ENCODE measurements around the gene SORCS2.
A peak's percentile ranks its signal among the peaks of the same experiment; 100 is the strongest.

SORCS2 gene

DNA sequence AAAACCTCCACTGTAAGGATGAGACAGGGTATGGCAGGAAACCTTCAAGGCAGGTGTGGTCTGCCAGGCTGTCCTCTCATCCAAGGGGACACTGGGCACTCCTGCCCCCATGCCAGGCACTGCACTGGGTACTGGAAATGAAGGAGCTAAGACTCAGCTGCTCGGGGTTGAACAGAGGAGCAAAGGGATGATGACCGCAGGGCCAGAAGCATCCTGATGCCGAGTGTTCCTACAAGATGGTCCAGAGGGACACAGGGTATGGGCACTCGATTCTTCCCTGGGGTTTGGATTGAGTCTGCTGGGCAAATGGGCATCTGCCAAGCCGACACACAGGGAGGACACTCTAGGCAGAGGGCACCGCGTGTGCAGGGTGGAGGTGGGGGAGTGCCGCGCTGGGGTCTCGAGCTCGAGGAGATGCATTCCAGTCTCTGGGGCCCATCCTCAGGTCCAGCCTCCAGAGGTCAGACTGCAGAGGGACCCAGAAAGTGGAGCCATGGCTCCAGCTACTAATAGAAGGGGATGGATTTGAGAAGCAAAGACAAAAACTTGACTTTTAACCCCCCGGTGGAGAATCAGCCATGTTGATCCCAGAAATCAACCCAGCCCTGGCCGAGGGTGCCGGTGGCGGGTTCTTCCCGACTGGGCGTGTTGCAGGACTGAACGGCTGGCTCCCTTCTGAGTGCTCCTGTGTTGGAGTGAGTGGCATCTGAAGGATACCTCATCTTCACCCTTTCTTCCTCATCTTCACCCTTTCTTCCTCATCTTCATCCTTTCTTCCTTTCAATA, 500.3 kb downstream of the SORCS2 start:
- DNase-seq (no peak), ATAC-seq (no peak)
- no peaks in the 10 kb centered on the region for H3K9me3 Mint-ChIP-seq
- no peak overlapping the region for H3K4me3 Mint-ChIP-seq
- no peak overlapping the region for H3K27ac Mint-ChIP-seq
- H3K4me1 Mint-ChIP-seq: no peaks in the 10 kb centered on the region
- peaks cover 8% of the 10 kb centered on the region for H3K27me3 Mint-ChIP-seq

DNA sequence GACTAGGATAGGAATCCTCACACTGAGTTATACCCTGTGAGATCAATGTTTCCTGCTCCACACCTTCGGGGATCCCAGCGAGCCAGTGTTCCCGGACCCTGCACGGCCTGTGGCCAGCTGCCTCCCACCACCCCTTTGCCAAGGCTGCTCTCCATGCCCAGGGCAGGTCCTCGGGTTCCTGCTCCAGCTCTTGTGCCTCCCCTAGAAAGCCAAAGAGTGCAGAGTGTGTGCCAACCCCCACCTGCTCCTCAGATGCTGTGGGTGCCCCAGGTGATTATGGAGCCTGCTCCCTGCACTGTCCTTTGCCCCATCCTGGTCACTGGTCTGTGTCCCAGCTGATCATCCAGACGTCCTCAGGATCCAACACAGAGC, 500.9 kb downstream of the SORCS2 start:
- Mint-ChIP-seq H3K4me1 (no peaks in the 10 kb centered on the region), H3K9me3 (no peaks in the 10 kb centered on the region), H3K27me3 (peaks cover 11% of the 10 kb centered on the region), H3K4me3 (no peak overlapping the region), H3K27ac (no peak overlapping the region)
- DNase-seq (no peak), ATAC-seq (peak; percentile 11)

GRCh38 chr4:7693711-7694110, 501.4 kb downstream of the SORCS2 start:
- Mint-ChIP-seq H3K4me1 (no peaks in the 10 kb centered on the region), H3K27me3 (peaks cover 16% of the 10 kb centered on the region), H3K9me3 (no peaks in the 10 kb centered on the region), H3K27ac (no peak overlapping the region), H3K4me3 (no peak overlapping the region)
- ATAC-seq (peak; percentile 19), DNase-seq (no peak)

GRCh38 chr4:7694324-7694723, 502.0 kb downstream of the SORCS2 start:
- Mint-ChIP-seq H3K27me3 (peaks cover 22% of the 10 kb centered on the region), H3K9me3 (no peaks in the 10 kb centered on the region), H3K27ac (no peak overlapping the region), H3K4me3 (no peak overlapping the region), H3K4me1 (no peaks in the 10 kb centered on the region)
- no peak for DNase-seq
- no peak for ATAC-seq

DNA sequence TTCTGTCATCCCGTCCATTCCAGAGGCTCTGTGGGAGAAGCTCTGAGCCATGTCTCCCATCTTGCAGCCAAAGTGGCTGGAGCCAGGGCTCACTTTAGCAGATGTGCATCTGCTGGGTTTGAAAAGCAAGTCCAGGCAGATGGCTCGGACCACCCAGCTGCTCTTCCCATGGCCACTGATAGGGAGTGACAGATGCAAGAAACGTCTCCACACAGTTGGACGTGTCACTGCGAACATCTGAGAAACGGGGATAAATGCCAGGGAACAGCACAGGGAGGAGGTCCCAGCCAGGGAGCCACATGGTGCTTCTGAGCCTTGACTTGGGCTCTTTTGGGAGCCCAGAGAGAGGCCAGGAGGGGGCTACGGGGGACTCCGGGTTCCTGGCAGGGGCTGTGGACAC, 505.0 kb downstream of the SORCS2 start:
- H3K4me1 Mint-ChIP-seq: no peaks in the 10 kb centered on the region
- no peak for DNase-seq
- H3K27me3 Mint-ChIP-seq: peaks cover 34% of the 10 kb centered on the region
- H3K4me3 Mint-ChIP-seq: no peak overlapping the region
- no peak for ATAC-seq
- no peaks in the 10 kb centered on the region for H3K9me3 Mint-ChIP-seq
- peak overlapping the region; percentile 46 to 80 for H3K27ac Mint-ChIP-seq

DNA sequence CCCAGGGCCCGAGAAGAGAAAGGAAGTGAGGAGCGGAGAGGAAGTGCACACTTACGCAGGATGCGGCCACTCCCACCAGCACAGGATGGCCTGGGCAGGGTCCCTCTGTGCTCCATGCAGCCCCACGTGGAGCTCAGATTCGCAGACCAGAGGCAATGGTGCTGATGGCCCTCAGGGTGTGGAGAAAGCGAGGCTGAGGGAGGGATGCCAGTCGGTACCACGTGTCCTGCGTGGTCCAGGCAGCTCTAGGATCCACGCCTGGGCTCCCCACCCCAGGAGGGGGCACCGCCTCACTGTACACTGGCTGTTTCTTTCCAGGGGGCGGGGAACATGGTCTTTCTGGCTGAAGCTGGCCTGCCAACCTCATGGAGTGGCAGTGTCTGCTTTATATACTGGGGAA, 505.5 kb downstream of the SORCS2 start:
- H3K27ac Mint-ChIP-seq: no peak overlapping the region
- peaks cover 34% of the 10 kb centered on the region for H3K27me3 Mint-ChIP-seq
- no peaks in the 10 kb centered on the region for H3K9me3 Mint-ChIP-seq
- ATAC-seq: no peak
- no peak overlapping the region for H3K4me3 Mint-ChIP-seq
- DNase-seq: no peak
- H3K4me1 Mint-ChIP-seq: peaks cover 3% of the 10 kb centered on the region

GRCh38 chr4:7698584-7698983, 506.2 kb downstream of the SORCS2 start:
- H3K27me3 Mint-ChIP-seq: peaks cover 34% of the 10 kb centered on the region
- H3K27ac Mint-ChIP-seq: peak overlapping the region in 1 of 2 donors; percentile 21
- H3K4me1 Mint-ChIP-seq: peaks cover 10% of the 10 kb centered on the region
- no peak for ATAC-seq
- H3K9me3 Mint-ChIP-seq: no peaks in the 10 kb centered on the region
- no peak for DNase-seq
- H3K4me3 Mint-ChIP-seq: no peak overlapping the region

- H3K4me3 Mint-ChIP-seq: no peak overlapping the region
- ATAC-seq: no peak
- H3K27ac Mint-ChIP-seq: no peak overlapping the region
- peaks cover 34% of the 10 kb centered on the region for H3K27me3 Mint-ChIP-seq
- no peaks in the 10 kb centered on the region for H3K9me3 Mint-ChIP-seq
- no peak for DNase-seq
- peaks cover 11% of the 10 kb centered on the region for H3K4me1 Mint-ChIP-seq
These were observed 506.7 kb downstream of the SORCS2 start for GRCh38 chr4:7699031-7699430.

GRCh38 chr4:7699825-7700224, 507.5 kb downstream of the SORCS2 start:
- DNase-seq: no peak
- H3K4me1 Mint-ChIP-seq: peaks cover 11% of the 10 kb centered on the region
- ATAC-seq: no peak
- no peak overlapping the region for H3K4me3 Mint-ChIP-seq
- H3K9me3 Mint-ChIP-seq: no peaks in the 10 kb centered on the region
- peaks cover 34% of the 10 kb centered on the region for H3K27me3 Mint-ChIP-seq
- H3K27ac Mint-ChIP-seq: peak overlapping the region; percentile 76 to 89

- peak overlapping the region in 1 of 2 donors; percentile 16 for H3K27ac Mint-ChIP-seq
- H3K4me1 Mint-ChIP-seq: peaks cover 11% of the 10 kb centered on the region
- no peak overlapping the region for H3K4me3 Mint-ChIP-seq
- H3K9me3 Mint-ChIP-seq: no peaks in the 10 kb centered on the region
- DNase-seq (no peak), ATAC-seq (no peak)
- H3K27me3 Mint-ChIP-seq: peaks cover 34% of the 10 kb centered on the region
These were observed 508.3 kb downstream of the SORCS2 start for GRCh38 chr4:7700665-7701064.

DNA sequence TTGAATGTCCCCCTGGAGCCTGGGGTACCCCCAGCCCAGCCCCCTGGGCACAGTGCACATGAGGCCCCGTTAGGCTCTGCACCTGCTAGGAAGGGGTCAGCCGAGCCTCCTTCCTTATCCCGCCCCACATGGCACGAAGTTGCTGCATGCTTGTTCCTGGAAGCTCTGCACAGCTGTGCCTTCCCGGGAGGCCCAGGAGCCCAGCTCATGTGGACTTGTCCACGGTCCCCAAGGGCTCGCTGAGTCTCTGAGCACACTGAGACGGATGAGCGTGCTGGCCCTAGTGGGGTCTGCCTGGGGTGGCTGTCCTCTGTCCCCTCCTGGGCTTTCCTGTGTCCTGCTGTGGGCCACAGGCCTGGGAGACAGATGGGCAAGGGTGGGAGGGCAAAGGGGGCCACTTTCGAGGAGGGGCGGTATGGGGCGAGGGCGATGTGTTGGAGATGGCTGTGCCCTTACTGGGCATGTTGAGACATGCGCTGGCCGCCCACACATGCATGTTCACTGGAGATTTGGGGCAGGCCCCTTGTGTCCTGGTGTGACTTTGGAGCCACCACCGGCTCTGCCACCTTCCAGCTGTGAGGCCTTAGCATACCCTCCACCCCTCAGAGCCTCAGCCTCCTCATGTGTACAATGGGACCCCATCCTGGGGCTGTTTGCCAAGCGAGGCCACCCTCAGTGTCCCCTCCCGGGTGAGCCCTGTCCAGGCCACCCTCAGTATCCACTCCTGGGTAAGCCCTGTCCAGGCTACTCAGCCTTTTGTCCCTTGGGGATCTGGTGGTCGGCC, 509.7 kb downstream of the SORCS2 start:
- ATAC-seq (peak; percentile 42), DNase-seq (peak in 1 of 2 donors; percentile 18)
- Mint-ChIP-seq H3K4me3 (no peak overlapping the region), H3K4me1 (peaks cover 11% of the 10 kb centered on the region), H3K27me3 (peaks cover 32% of the 10 kb centered on the region), H3K27ac (peak overlapping the region; percentile 74 to 93), H3K9me3 (no peaks in the 10 kb centered on the region)

- Mint-ChIP-seq H3K4me1 (peaks cover 11% of the 10 kb centered on the region), H3K27me3 (peaks cover 18% of the 10 kb centered on the region), H3K4me3 (no peak overlapping the region), H3K27ac (peak overlapping the region in 1 of 2 donors; percentile 72), H3K9me3 (no peaks in the 10 kb centered on the region)
- ATAC-seq (no peak), DNase-seq (no peak)
These were observed 511.4 kb downstream of the SORCS2 start for GRCh38 chr4:7703688-7704087.

DNA sequence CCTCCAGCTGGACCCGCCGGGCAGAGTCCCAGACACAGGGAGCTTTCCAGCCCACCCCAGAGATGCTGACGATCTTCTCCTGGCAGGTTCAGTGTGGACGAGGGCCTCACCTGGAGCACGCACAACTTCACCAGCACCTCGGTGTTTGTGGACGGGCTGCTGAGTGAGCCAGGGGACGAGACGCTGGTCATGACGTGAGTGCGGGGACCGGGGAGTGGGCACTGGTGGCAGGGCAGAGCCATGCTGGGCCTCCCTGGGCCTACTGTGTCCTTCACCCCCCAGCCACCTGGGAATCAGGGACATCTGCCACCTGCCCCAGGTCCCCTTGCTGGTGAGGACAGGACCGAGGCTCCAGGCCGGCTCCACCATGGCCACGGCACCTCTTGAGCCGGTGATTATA, 511.8 kb downstream of the SORCS2 start:
- no peak overlapping the region for H3K4me3 Mint-ChIP-seq
- DNase-seq: no peak

DNA sequence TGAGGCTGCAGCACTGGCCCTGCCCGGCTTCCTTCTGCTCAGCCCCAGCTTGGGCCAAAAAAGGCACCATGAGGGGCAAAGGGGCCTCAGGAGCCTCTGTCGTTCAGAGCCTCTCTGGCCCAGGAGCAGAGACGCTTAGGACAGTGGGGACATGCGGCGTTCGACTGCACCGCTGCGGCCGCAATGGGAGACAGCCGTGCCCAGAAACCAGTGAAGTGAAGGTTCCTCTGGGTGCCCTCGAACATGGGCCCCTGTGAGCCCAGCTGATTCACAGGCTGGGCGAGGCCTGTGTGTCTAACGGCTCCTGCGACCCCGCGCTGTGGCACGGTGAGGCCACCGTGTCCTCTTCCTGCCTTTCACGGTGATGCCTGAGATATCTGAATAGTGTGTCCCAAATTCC, 512.3 kb downstream of the SORCS2 start:
- Mint-ChIP-seq H3K9me3 (no peaks in the 10 kb centered on the region), H3K4me1 (peaks cover 11% of the 10 kb centered on the region), H3K27ac (no peak overlapping the region), H3K4me3 (no peak overlapping the region), H3K27me3 (peaks cover 8% of the 10 kb centered on the region)
- DNase-seq: no peak
- ATAC-seq: no peak

More for the DNA sequence above, 511.8 kb downstream of the SORCS2 start:
- peaks cover 14% of the 10 kb centered on the region for H3K27me3 Mint-ChIP-seq
- peaks cover 11% of the 10 kb centered on the region for H3K4me1 Mint-ChIP-seq
- H3K9me3 Mint-ChIP-seq: no peaks in the 10 kb centered on the region
- no peak overlapping the region for H3K27ac Mint-ChIP-seq
- no peak for ATAC-seq

DNA sequence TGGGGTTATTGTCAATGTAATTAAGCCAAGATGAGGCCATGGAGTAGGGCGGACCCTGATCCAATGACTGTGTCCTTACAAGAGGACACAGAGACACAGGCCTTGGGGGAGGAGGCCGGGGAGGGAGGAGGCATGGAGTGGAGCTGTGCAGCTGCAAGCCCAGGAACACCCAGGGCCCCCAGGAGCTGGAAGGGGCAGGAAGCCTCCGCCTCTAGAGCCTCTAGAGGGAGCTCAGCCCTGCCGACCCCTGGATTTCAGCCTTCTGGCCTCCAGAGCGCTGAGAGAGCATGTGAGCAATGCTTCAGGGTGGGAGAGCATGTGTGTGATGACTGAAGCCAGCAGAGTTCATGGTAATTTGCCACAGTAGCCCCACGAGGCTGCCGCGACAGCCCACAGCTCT, 512.7 kb downstream of the SORCS2 start:
- Mint-ChIP-seq H3K4me3 (no peak overlapping the region), H3K27me3 (peaks cover 4% of the 10 kb centered on the region), H3K9me3 (no peaks in the 10 kb centered on the region), H3K27ac (no peak overlapping the region), H3K4me1 (peaks cover 11% of the 10 kb centered on the region)
- DNase-seq: no peak
- no peak for ATAC-seq

DNA sequence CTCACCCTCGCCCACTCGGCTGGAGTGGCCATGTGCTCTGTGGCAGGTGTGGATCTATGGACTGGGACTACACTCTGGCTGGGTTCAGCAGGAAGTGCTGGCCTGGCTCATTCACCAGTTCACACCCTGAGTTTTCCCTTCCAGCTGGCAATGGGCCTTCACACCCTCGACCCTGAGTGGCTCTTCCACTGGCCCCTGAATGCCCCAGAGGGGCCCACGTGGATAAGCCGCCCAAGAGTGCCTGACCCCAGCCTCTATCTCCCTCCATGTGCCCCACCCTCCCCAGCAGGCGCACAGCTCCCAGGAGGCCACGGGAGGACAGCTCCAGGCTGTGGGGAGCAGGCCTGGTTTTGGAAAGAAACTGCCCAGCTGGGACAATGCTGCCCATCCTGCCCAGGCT, 513.3 kb downstream of the SORCS2 start:
- peaks cover 11% of the 10 kb centered on the region for H3K4me1 Mint-ChIP-seq
- DNase-seq (no peak), ATAC-seq (no peak)
- H3K9me3 Mint-ChIP-seq: no peaks in the 10 kb centered on the region
- H3K27me3 Mint-ChIP-seq: no peaks in the 10 kb centered on the region
- H3K4me3 Mint-ChIP-seq: no peak overlapping the region
- peak overlapping the region in 1 of 2 donors; percentile 78 for H3K27ac Mint-ChIP-seq

Data from stimulated activated naive CD8-positive, alpha-beta T cell treated with anti-CD3 and anti-CD28 coated beads, Interleukin-15, amount 100 ng/mL, for 72 hours (primary cell).